ENCODE results near the gene MRPL3.

- TF ChIP-seq EZH2phosphoT487 (IDR thresholded peaks at IDR 0.05; ENCODE audit: insufficient read depth, low read depth): no peak
- TF ChIP-seq EZH2 (IDR thresholded peaks at IDR 0.05; ENCODE audit: insufficient read depth, poor library complexity, severe bottlenecking): no peak
Measured at GRCh38 chr3:131458653-131459052, 44.1 kb downstream of the MRPL3 start.
